ENCODE measurements around the gene MTERF4.

Gene MTERF4

GRCh38 chr2:241140445-241140840, 38.4 kb upstream of the MTERF4 start:
- H3K4me3 ChIP-seq (ENCODE audit: low read depth, low read length), result no peak overlapping the region
- no peak for DNase-seq (ENCODE audit: low read depth)
- TF ChIP-seq MYC (IDR thresholded peaks at IDR 0.05; ENCODE audit: low read depth, low read length) (no peak), POLR2A (IDR thresholded peaks at IDR 0.05; ENCODE audit: extremely low read depth, insufficient read length) (no peak), MAX (IDR thresholded peaks at IDR 0.05; ENCODE audit: low read depth, low read length) (no peak), CTCF (IDR thresholded peaks at IDR 0.05; ENCODE audit: low read depth, low read length) (no peak)

DNA sequence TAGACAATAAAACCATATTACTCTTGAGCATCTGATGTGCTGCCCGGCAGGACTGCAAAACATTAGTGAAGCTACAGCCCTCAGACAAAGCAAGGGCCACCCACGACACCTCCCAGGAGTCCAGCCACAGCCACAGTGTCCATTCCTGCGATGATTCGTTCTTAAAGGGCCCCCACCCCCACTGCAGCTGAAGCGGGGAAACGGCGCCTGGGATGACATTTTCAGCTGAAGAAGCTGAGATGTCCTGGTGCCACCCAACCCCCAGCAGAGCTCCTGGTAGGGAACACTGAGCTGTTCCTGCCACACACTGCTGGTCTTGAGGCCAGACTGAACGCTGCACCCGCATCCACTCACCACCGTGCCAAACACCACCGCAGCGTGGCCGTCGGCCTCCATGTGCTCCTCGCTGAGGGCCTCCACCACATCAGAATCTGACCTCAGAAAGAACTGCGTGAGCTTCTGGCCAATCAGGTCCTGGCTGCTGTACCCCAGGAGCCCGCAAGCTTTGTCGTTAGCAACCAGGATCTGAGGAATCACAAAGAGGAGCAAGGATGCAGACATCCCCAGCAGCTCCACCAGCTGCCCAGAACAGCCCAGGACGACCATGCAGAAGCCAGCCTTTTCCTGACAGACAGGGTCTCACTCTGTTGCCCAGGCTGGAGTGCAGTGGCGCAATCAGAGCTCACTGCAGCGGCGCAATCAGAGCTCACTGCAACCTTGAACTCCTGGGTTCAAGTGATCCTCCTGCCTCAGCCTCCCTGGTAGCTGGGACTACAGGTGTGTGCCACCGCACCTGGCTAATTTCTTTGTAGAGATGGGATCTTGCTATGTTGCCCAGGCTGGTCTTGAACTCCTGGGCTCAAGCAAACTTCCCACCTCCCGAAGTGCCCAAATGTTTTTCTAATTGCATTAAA, 37.7 kb upstream of the MTERF4 start:
- no peak overlapping the region for H3K4me3 ChIP-seq (ENCODE audit: low read depth, low read length)
- no peak for DNase-seq (ENCODE audit: low read depth)
- no peak for TF ChIP-seq POLR2A (IDR thresholded peaks at IDR 0.05; ENCODE audit: extremely low read depth, insufficient read length)
- no peak for TF ChIP-seq MYC (IDR thresholded peaks at IDR 0.05; ENCODE audit: low read depth, low read length)
- no peak for TF ChIP-seq CTCF (IDR thresholded peaks at IDR 0.05; ENCODE audit: low read depth, low read length)
- TF ChIP-seq MAX (IDR thresholded peaks at IDR 0.05; ENCODE audit: low read depth, low read length), result no peak

GRCh38 chr2:241138471-241138870, 36.4 kb upstream of the MTERF4 start:
- DNase-seq (ENCODE audit: low read depth), result no peak
- TF ChIP-seq CTCF (IDR thresholded peaks at IDR 0.05; ENCODE audit: low read depth, low read length) (no peak), MYC (IDR thresholded peaks at IDR 0.05; ENCODE audit: low read depth, low read length) (no peak), POLR2A (IDR thresholded peaks at IDR 0.05; ENCODE audit: extremely low read depth, insufficient read length) (no peak), MAX (IDR thresholded peaks at IDR 0.05; ENCODE audit: low read depth, low read length) (no peak)

GRCh38 chr2:241137276-241138190, 35.4 kb upstream of the MTERF4 start:
- TF ChIP-seq MYC (IDR thresholded peaks at IDR 0.05; ENCODE audit: low read depth, low read length), result no peak
- TF ChIP-seq MAX (IDR thresholded peaks at IDR 0.05; ENCODE audit: low read depth, low read length), result no peak
- TF ChIP-seq POLR2A (IDR thresholded peaks at IDR 0.05; ENCODE audit: extremely low read depth, insufficient read length), result no peak
- no peak for TF ChIP-seq CTCF (IDR thresholded peaks at IDR 0.05; ENCODE audit: low read depth, low read length)
- H3K4me3 ChIP-seq (ENCODE audit: low read depth, low read length), result no peak overlapping the region
- DNase-seq (ENCODE audit: low read depth), result no peak

More at GRCh38 chr2:241138471-241138870, 36.4 kb upstream of the MTERF4 start:
- H3K4me3 ChIP-seq (ENCODE audit: low read depth, low read length), result no peak overlapping the region

DNA sequence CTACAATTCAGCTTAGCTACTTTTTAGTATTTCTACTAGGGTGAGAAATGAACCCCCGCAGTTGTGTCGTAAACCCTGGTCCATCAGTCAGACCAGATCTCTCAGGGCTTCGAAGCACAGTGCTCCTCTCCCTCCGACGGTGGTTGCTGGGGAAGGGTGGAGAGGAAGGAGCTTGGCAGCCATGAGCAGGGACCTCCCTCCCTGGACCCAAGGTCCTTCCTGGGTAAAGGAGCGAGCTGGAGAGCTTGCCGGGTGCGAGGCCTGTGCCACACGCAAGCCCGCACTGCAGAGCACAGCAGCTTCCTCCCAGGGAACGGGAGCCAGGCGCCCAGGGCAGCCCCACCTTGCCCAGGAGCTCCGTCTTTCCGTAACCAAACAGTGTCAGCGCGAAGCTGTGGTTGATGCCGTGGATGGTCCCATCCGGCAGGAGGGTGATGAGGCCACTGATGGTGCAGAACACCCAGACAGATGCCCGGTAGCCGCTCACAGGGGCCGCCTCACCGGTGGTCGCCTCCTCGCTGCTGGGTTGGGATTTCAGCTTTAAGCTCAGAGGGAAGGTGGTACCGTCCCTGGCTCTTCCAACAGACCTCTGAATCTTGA, 34.7 kb upstream of the MTERF4 start:
- TF ChIP-seq CTCF (IDR thresholded peaks at IDR 0.05; ENCODE audit: low read depth, low read length) (no peak), MYC (IDR thresholded peaks at IDR 0.05; ENCODE audit: low read depth, low read length) (no peak), MAX (IDR thresholded peaks at IDR 0.05; ENCODE audit: low read depth, low read length) (no peak), POLR2A (IDR thresholded peaks at IDR 0.05; ENCODE audit: extremely low read depth, insufficient read length) (no peak)
- no peak overlapping the region for H3K4me3 ChIP-seq (ENCODE audit: low read depth, low read length)
- no peak for DNase-seq (ENCODE audit: low read depth)
